Measurements from ENCODE around the gene OR1F1. TPM values are rescaled to one million over a fixed set of nuclear protein-coding genes. Genes with fewer than 3 reads are reported as not detected.
A peak's percentile ranks its signal among the peaks of the same experiment; 100 is the strongest.

The OR1F1 gene
- total and polyA plus RNA-seq, 9 of the 15 experiments (the other 6 are each of a cell fraction or from before 2014, with no cell fraction given), result 0.15 to 0.61 (median 0.35) TPM; not detected in 3

DNA sequence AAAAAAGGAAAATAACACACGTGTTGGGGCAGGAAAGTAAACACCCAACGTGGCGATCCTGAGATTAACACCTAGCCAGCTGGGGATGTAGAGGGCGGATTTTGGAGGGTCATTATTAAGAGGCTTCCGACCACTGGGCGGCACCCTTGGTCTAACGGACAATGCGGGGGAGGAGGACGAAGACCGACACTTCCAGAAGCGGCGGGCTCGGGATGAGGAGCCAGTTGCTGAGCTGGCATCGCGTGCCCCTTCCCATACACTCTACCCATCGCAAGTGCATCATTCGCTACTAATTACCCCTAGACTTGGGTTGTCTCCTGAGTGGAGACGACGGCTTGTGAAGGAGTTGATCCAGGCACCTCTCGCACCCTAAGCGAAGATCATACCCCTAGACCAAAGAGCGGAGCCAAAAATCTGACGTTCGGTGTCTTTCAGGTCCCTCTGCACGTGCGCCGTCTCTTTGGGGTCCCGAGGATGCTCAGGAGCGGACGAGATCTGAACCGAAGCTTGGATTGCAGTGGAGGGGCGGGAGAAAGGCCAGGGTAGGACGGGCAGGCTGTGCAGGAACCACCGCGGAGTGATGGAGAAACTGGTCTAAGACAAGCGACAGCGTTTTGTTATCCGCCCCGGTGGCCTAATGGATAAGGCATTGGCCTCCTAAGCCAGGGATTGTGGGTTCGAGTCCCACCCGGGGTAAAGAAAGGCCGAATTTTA is 35.6 kb upstream of the OR1F1 start (continued):
- no peak; the same call in 1 of the 2 replicates for TF ChIP-seq CREB1 (IDR thresholded peaks at IDR 0.05)
- 0 out of 2 replicates have a peak, but pooled peaks have one; percentile 39 for TF ChIP-seq CREB1 (CRISPR knock-in tag; IDR thresholded peaks at IDR 0.05)
- TF ChIP-seq, protein P1, sequence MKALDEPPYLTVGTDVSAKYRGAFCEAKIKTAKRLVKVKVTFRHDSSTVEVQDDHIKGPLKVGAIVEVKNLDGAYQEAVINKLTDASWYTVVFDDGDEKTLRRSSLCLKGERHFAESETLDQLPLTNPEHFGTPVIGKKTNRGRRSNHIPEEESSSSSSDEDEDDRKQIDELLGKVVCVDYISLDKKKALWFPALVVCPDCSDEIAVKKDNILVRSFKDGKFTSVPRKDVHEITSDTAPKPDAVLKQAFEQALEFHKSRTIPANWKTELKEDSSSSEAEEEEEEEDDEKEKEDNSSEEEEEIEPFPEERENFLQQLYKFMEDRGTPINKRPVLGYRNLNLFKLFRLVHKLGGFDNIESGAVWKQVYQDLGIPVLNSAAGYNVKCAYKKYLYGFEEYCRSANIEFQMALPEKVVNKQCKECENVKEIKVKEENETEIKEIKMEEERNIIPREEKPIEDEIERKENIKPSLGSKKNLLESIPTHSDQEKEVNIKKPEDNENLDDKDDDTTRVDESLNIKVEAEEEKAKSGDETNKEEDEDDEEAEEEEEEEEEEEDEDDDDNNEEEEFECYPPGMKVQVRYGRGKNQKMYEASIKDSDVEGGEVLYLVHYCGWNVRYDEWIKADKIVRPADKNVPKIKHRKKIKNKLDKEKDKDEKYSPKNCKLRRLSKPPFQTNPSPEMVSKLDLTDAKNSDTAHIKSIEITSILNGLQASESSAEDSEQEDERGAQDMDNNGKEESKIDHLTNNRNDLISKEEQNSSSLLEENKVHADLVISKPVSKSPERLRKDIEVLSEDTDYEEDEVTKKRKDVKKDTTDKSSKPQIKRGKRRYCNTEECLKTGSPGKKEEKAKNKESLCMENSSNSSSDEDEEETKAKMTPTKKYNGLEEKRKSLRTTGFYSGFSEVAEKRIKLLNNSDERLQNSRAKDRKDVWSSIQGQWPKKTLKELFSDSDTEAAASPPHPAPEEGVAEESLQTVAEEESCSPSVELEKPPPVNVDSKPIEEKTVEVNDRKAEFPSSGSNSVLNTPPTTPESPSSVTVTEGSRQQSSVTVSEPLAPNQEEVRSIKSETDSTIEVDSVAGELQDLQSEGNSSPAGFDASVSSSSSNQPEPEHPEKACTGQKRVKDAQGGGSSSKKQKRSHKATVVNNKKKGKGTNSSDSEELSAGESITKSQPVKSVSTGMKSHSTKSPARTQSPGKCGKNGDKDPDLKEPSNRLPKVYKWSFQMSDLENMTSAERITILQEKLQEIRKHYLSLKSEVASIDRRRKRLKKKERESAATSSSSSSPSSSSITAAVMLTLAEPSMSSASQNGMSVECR (CRISPR knock-in tag; IDR thresholded peaks at IDR 0.05), result peak; percentile 79
- no peak for TF ChIP-seq ZC3H4 (CRISPR knock-in tag; IDR thresholded peaks at IDR 0.05; ENCODE audit: borderline replicate concordance)
- peak; percentile 43; the same call in 1 of the 2 replicates for TF ChIP-seq GATAD2B (IDR thresholded peaks at IDR 0.05; ENCODE audit: borderline replicate concordance)
- TF ChIP-seq, protein P2, sequence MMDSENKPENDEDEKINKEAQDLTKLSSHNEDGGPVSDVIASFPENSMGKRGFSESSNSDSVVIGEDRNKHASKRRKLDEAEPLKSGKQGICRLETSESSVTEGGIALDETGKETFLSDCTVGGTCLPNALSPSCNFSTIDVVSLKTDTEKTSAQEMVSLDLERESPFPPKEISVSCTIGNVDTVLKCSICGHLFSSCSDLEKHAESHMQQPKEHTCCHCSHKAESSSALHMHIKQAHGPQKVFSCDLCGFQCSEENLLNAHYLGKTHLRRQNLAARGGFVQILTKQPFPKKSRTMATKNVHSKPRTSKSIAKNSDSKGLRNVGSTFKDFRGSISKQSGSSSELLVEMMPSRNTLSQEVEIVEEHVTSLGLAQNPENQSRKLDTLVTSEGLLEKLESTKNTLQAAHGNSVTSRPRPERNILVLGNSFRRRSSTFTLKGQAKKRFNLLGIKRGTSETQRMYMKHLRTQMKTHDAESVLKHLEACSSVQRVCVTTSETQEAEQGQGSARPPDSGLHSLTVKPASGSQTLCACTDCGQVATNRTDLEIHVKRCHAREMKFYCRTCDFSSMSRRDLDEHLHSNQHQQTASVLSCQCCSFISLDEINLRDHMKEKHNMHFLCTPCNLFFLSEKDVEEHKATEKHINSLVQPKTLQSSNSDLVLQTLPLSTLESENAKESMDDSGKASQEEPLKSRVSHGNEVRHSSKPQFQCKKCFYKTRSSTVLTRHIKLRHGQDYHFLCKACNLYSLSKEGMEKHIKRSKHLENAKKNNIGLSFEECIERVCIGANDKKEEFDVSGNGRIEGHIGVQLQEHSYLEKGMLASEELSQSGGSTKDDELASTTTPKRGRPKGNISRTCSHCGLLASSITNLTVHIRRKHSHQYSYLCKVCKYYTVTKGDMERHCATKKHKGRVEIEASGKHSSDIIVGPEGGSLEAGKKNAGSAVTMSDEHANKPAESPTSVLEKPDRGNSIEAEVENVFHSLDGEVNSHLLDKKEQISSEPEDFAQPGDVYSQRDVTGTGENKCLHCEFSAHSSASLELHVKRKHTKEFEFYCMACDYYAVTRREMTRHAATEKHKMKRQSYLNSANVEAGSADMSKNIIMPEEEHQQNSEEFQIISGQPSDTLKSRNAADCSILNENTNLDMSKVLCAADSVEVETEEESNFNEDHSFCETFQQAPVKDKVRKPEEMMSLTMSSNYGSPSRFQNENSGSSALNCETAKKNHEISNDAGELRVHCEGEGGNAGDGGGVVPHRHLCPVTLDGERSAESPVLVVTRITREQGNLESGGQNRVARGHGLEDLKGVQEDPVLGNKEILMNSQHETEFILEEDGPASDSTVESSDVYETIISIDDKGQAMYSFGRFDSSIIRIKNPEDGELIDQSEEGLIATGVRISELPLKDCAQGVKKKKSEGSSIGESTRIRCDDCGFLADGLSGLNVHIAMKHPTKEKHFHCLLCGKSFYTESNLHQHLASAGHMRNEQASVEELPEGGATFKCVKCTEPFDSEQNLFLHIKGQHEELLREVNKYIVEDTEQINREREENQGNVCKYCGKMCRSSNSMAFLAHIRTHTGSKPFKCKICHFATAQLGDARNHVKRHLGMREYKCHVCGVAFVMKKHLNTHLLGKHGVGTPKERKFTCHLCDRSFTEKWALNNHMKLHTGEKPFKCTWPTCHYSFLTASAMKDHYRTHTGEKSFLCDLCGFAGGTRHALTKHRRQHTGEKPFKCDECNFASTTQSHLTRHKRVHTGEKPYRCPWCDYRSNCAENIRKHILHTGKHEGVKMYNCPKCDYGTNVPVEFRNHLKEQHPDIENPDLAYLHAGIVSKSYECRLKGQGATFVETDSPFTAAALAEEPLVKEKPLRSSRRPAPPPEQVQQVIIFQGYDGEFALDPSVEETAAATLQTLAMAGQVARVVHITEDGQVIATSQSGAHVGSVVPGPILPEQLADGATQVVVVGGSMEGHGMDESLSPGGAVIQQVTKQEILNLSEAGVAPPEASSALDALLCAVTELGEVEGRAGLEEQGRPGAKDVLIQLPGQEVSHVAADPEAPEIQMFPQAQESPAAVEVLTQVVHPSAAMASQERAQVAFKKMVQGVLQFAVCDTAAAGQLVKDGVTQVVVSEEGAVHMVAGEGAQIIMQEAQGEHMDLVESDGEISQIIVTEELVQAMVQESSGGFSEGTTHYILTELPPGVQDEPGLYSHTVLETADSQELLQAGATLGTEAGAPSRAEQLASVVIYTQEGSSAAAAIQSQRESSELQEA (IDR thresholded peaks at IDR 0.05; ENCODE audit: low read depth), result peak; percentile 78
- TF ChIP-seq LCOR (CRISPR knock-in tag; IDR thresholded peaks at IDR 0.05), result peak; percentile 95
- TF ChIP-seq, protein P3, sequence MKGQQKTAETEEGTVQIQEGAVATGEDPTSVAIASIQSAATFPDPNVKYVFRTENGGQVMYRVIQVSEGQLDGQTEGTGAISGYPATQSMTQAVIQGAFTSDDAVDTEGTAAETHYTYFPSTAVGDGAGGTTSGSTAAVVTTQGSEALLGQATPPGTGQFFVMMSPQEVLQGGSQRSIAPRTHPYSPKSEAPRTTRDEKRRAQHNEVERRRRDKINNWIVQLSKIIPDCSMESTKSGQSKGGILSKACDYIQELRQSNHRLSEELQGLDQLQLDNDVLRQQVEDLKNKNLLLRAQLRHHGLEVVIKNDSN (CRISPR knock-in tag; IDR thresholded peaks at IDR 0.05), result 0 out of 2 replicates have a peak, but pooled peaks have one; percentile 50
- peak; percentile 59 to 62; a peak in 3 of 4 replicates for TF ChIP-seq MAZ (CRISPR knock-in tag; conservative IDR thresholded peaks at IDR 0.05 in 1 of 2, IDR thresholded peaks at IDR 0.05 in 1 of 2)
- TF ChIP-seq, protein P4, sequence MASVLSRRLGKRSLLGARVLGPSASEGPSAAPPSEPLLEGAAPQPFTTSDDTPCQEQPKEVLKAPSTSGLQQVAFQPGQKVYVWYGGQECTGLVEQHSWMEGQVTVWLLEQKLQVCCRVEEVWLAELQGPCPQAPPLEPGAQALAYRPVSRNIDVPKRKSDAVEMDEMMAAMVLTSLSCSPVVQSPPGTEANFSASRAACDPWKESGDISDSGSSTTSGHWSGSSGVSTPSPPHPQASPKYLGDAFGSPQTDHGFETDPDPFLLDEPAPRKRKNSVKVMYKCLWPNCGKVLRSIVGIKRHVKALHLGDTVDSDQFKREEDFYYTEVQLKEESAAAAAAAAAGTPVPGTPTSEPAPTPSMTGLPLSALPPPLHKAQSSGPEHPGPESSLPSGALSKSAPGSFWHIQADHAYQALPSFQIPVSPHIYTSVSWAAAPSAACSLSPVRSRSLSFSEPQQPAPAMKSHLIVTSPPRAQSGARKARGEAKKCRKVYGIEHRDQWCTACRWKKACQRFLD (CRISPR knock-in tag; IDR thresholded peaks at IDR 0.05), result no peak; the same call in 1 of the 2 replicates
- peak in 1 of 2 experiments; percentile 92; a peak in 2 of 4 replicates for TF ChIP-seq ARNT (IDR thresholded peaks at IDR 0.05)
